Measurements from ENCODE around the gene PKHD1. TPM values are rescaled to one million over a fixed set of nuclear protein-coding genes. Genes with fewer than 3 reads are reported as not detected.

The PKHD1 gene
- total RNA-seq, 1 experiment from 2014 or later: 0.14 TPM

- no peaks in the 10 kb centered on the region for H3K27me3 ChIP-seq (ENCODE audit: control insufficient read depth, insufficient read depth, low read length)
Observed at GRCh38 chr6:52077180-52077884, 10.1 kb downstream of the PKHD1 start.

GRCh38 chr6:52076791-52077179, 10.6 kb downstream of the PKHD1 start:
- Histone ChIP-seq H3K4me3 (ENCODE audit: insufficient read depth, low read depth, low read length) (no peak overlapping the region), H3K27me3 (ENCODE audit: control insufficient read depth, insufficient read depth, low read length) (no peaks in the 10 kb centered on the region), H3K36me3 (replicated peaks; ENCODE audit: control insufficient read depth, insufficient read depth, low read length) (no peaks in the 10 kb centered on the region)
- DNase-seq: no peak

More at GRCh38 chr6:52077180-52077884, 10.1 kb downstream of the PKHD1 start:
- H3K36me3 ChIP-seq (replicated peaks; ENCODE audit: control insufficient read depth, insufficient read depth, low read length): no peaks in the 10 kb centered on the region
- no peak overlapping the region for H3K4me3 ChIP-seq (ENCODE audit: insufficient read depth, low read depth, low read length)
- DNase-seq: peak; percentile 18

- H3K36me3 ChIP-seq (replicated peaks; ENCODE audit: control insufficient read depth, insufficient read depth, low read length): no peaks in the 10 kb centered on the region
Observed at GRCh38 chr6:52074716-52075115, 12.7 kb downstream of the PKHD1 start.

GRCh38 chr6:52074155-52074554, 13.3 kb downstream of the PKHD1 start:
- Histone ChIP-seq H3K27me3 (ENCODE audit: control insufficient read depth, insufficient read depth, low read length) (no peaks in the 10 kb centered on the region), H3K4me3 (ENCODE audit: insufficient read depth, low read depth, low read length) (no peak overlapping the region), H3K36me3 (replicated peaks; ENCODE audit: control insufficient read depth, insufficient read depth, low read length) (no peaks in the 10 kb centered on the region)
- no peak for DNase-seq

More at GRCh38 chr6:52074716-52075115, 12.7 kb downstream of the PKHD1 start:
- Histone ChIP-seq H3K27me3 (ENCODE audit: control insufficient read depth, insufficient read depth, low read length) (no peaks in the 10 kb centered on the region), H3K4me3 (ENCODE audit: insufficient read depth, low read depth, low read length) (no peak overlapping the region)
- no peak for DNase-seq

DNA sequence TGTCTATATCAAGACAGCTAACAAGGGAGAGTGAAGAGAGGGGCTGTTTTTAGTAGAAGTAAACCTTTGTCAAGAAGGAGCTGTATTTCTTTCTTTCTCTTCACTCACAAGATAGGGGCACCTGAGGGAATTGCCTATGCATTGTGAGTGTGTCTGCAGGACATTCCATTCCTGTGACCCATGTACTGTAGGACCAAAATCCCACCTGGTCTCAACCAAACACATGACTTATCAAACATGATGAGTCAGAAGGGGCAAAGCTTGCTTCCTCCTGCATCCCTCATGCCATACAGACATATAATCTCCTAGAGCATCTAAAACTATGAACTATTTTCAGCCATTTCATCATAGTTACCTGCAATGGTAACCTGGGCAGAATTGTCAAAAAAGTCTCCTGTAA, 21.8 kb downstream of the PKHD1 start:
- no peak for DNase-seq
- Histone ChIP-seq H3K4me3 (ENCODE audit: insufficient read depth, low read depth, low read length) (no peak overlapping the region), H3K27me3 (ENCODE audit: control insufficient read depth, insufficient read depth, low read length) (no peaks in the 10 kb centered on the region), H3K36me3 (replicated peaks; ENCODE audit: control insufficient read depth, insufficient read depth, low read length) (no peaks in the 10 kb centered on the region)

- H3K36me3 ChIP-seq (replicated peaks; ENCODE audit: control insufficient read depth, insufficient read depth, low read length): no peaks in the 10 kb centered on the region
- H3K27me3 ChIP-seq (ENCODE audit: control insufficient read depth, insufficient read depth, low read length): no peaks in the 10 kb centered on the region
- H3K4me3 ChIP-seq (ENCODE audit: insufficient read depth, low read depth, low read length): no peak overlapping the region
- peak; percentile 33 for DNase-seq
Observed at GRCh38 chr6:52063584-52064344, 23.6 kb downstream of the PKHD1 start.

- no peak for DNase-seq
- no peaks in the 10 kb centered on the region for H3K27me3 ChIP-seq (ENCODE audit: control insufficient read depth, insufficient read depth, low read length)
- H3K4me3 ChIP-seq (ENCODE audit: insufficient read depth, low read depth, low read length): no peak overlapping the region
- no peaks in the 10 kb centered on the region for H3K36me3 ChIP-seq (replicated peaks; ENCODE audit: control insufficient read depth, insufficient read depth, low read length)
Observed at GRCh38 chr6:52061481-52061880, 25.9 kb downstream of the PKHD1 start.

GRCh38 chr6:52059821-52060220, 27.6 kb downstream of the PKHD1 start:
- Histone ChIP-seq H3K27me3 (ENCODE audit: control insufficient read depth, insufficient read depth, low read length) (no peaks in the 10 kb centered on the region), H3K36me3 (replicated peaks; ENCODE audit: control insufficient read depth, insufficient read depth, low read length) (no peaks in the 10 kb centered on the region), H3K4me3 (ENCODE audit: insufficient read depth, low read depth, low read length) (no peak overlapping the region)
- DNase-seq: no peak

GRCh38 chr6:52055451-52055850, 32.0 kb downstream of the PKHD1 start:
- no peak for DNase-seq
- no peaks in the 10 kb centered on the region; the same call in 1 of the 2 replicates for H3K27me3 ChIP-seq (ENCODE audit: control insufficient read depth, insufficient read depth, low read length)
- no peak overlapping the region for H3K4me3 ChIP-seq (ENCODE audit: insufficient read depth, low read depth, low read length)
- H3K36me3 ChIP-seq (replicated peaks; ENCODE audit: control insufficient read depth, insufficient read depth, low read length): no peaks in the 10 kb centered on the region

- Histone ChIP-seq H3K36me3 (replicated peaks; ENCODE audit: control insufficient read depth, insufficient read depth, low read length) (no peaks in the 10 kb centered on the region), H3K4me3 (ENCODE audit: insufficient read depth, low read depth, low read length) (no peak overlapping the region), H3K27me3 (ENCODE audit: control insufficient read depth, insufficient read depth, low read length) (no peaks in the 10 kb centered on the region; the same call in 1 of the 2 replicates)
- DNase-seq: no peak
Observed at GRCh38 chr6:52053038-52053695, 34.2 kb downstream of the PKHD1 start.

GRCh38 chr6:52050051-52050405, 37.4 kb downstream of the PKHD1 start:
- no peaks in the 10 kb centered on the region; the same call in 1 of the 2 replicates for H3K27me3 ChIP-seq (ENCODE audit: control insufficient read depth, insufficient read depth, low read length)
- no peaks in the 10 kb centered on the region for H3K36me3 ChIP-seq (replicated peaks; ENCODE audit: control insufficient read depth, insufficient read depth, low read length)
- H3K4me3 ChIP-seq (ENCODE audit: insufficient read depth, low read depth, low read length): no peak overlapping the region
- no peak for DNase-seq

GRCh38 chr6:52049252-52050050, 38.0 kb downstream of the PKHD1 start:
- DNase-seq: peak; percentile 21
- Histone ChIP-seq H3K27me3 (ENCODE audit: control insufficient read depth, insufficient read depth, low read length) (no peaks in the 10 kb centered on the region; the same call in 1 of the 2 replicates), H3K36me3 (replicated peaks; ENCODE audit: control insufficient read depth, insufficient read depth, low read length) (no peaks in the 10 kb centered on the region), H3K4me3 (ENCODE audit: insufficient read depth, low read depth, low read length) (no peak overlapping the region)

GRCh38 chr6:52046456-52046855, 41.0 kb downstream of the PKHD1 start:
- Histone ChIP-seq H3K4me3 (ENCODE audit: insufficient read depth, low read depth, low read length) (no peak overlapping the region), H3K27me3 (ENCODE audit: control insufficient read depth, insufficient read depth, low read length) (no peaks in the 10 kb centered on the region; the same call in 1 of the 2 replicates), H3K36me3 (replicated peaks; ENCODE audit: control insufficient read depth, insufficient read depth, low read length) (no peaks in the 10 kb centered on the region)
- DNase-seq: no peak

DNA sequence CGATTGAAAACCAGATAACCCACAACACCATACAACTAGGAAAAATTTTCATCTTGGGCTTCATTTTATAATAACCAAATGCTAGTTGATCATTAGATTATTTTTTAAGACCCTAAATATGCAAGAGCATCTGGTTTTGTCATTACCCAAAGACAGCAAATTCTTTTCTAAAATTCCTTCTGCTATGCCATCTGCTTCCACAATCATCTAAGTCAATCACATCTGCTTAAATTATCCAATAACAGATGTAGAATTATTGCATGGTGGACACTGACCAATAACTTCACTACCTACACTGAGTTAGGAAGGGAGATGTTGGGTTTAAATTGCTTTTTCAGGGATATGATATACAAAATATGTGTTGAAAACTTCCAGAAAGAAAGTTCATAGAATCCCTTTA, 41.9 kb downstream of the PKHD1 start:
- no peaks in the 10 kb centered on the region for H3K36me3 ChIP-seq (replicated peaks; ENCODE audit: control insufficient read depth, insufficient read depth, low read length)
- DNase-seq: no peak

More for the DNA sequence above, 41.9 kb downstream of the PKHD1 start:
- Histone ChIP-seq H3K27me3 (ENCODE audit: control insufficient read depth, insufficient read depth, low read length) (no peaks in the 10 kb centered on the region; the same call in 1 of the 2 replicates), H3K4me3 (ENCODE audit: insufficient read depth, low read depth, low read length) (no peak overlapping the region)
